GM21529 (cell line): ENCODE measurements around the gene DPH1.

Source experiments
- ATAC-seq: cut with Tn5 transposase; IDR thresholded peaks from one replicate; pipeline ENCODE4 v1.9.1; 2021; ENCODE audit not compliant: unreplicated experiment

Gene DPH1

DNA sequence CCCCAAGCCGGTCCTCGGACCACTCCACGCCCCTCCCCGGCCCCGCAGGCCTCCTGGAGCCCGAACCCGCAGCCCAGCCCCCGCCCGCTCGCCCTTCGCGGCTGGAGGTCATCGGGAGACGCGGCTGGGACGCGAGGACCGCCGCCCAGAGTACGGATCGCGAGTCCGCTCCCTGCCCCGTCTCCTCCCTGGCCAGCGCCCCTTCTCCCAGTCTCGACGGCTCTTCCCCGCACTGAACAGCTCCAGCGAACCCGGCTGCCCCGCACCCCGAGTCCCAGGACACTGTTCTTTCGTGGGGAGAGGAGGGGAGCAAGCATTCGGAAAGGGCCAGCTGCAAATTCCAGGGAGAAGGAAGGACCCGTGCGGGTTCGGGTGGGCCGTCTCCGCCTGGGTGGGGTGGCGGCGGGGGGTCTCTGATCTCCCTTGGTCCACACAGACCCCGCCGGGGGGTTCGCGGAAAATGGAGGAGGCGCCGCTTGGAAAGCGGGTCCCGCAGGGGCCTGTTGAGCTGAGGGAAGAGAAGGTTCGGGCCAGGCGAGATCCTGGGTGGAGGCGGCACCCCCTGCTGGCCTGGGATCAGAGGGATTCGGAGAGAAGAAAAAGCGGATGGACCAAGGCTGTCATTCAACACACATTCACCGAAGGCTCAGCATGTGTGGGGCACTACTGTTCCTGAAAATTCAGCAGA lies 4.2 kb upstream of the DPH1 start:
- ATAC-seq, result no peak

DNA sequence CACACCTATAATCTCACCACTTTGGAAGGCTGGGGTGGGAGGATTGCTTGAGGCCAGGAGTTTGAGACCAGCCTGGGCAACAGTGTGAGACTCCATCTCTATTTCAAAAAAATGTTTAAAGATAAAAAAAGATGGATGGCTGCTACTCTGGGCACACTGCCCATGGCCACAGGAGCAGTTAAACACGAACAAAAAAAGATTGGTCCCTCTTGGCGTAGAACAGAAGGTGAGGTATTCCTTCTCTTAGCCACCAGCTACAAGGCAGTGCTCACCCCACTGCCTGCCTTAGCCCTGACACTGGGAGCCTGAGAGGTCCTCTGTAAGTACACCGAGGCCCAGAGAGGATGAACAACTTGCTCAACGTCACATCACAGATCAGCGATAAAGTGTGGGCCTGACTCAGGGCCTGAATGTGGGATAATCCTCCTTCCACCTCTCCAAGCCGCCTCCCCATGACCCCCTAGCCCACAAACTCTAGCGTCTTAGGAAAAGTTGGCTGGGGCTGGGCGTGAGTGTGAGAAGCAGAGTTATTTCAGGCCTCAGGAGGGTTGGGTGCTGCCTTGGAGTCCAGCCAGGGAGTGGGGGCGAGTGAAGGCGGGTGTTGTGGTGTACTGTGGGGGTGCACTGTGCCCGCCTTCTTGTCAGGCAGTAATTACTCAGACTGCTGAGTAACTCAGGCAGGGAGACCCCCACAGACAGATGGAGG lies 2.3 kb upstream of the DPH1 start:
- no peak for ATAC-seq

GRCh38 chr17:2028234-2028614 lies 1.7 kb upstream of the DPH1 start:
- ATAC-seq, result no peak

GRCh38 chr17:2028737-2029136 lies 1.2 kb upstream of the DPH1 start:
- ATAC-seq, result no peak

- no peak for ATAC-seq
These were observed 818 bp downstream of the DPH1 start for GRCh38 chr17:2030779-2031163.

DNA sequence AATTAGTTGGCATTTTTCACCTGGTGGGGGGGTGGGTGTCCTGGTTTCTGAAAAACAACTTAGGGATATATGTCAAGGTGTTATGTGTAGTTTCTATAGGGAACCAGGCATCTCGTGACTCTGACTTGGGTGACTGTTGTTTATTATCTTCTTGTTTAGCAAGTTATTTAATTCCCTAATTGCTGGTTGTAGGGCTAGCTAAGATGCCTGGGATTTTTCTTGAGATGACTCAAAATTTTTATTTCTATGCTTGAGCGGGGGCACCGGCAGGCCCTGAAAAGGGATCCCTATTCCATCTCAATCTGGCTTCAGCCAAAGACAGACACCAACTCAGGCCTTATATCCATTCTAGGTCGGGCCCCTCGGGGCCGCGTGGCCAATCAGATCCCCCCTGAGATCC lies 3.2 kb downstream of the DPH1 start:
- ATAC-seq, result no peak

- ATAC-seq, result no peak
These were observed 4.2 kb downstream of the DPH1 start for GRCh38 chr17:2034157-2034556.

DNA sequence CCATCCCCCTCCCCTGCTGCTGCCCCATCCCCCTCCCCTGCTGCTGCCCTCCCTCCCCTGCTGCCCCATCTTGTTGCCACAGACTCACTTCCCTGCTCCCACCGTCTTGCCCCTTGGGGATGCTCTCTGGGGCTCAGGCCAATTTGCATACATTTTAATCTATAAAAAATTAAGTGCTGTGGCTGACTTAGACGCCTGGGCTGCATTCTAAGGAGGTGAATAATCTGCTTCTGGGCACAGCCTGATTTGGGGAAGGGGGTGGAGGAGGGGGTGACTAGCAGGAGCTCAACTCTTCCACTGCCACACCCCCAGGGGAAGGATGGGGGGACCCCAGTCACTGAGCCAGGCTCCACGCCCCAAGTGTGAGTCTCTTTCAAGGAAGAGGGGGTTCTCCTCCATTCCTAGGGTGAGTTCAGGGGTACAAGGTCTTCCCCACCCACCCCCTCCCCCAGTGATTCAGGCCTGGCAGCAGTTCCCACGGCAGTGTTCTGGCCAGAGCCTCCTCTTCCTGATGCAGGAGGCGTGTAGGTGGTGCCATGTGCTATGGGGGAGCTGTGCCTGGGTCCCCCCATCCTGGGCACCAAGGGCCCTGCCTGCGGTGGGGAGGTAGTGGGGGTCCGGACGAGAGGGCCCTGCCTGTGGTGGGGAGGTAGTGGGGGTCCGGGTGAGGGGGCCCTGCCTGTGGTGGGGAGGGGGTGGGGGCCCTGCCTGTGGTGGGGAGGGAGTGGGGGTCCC lies 5.0 kb downstream of the DPH1 start:
- no peak for ATAC-seq

- no peak for ATAC-seq
These were observed 5.9 kb downstream of the DPH1 start for GRCh38 chr17:2035541-2036488.

- no peak for ATAC-seq
These were observed 7.2 kb downstream of the DPH1 start for GRCh38 chr17:2037155-2037554.

DNA sequence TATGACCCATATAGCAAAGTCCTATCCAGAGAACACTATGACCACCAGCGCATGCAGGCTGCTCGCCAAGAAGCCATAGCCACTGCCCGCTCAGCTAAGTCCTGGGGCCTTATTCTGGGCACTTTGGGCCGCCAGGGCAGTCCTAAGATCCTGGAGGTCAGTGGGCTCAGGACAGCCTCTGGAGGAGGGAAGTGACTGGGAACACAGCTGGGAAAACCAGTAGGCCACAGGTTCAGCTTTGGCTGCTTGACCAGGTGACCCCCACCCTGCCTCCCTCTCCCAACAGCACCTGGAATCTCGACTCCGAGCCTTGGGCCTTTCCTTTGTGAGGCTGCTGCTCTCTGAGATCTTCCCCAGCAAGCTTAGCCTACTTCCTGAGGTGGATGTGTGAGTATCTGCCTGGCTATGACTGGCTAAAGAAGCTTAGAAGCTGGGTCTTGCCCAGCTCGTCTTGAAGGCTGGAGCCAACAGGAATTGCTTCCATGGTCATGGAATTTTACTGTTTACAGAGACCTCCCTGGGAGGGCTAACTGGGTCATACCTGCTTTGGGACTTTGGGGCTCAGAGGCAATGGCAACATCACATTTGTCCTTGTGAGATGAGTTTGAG lies 10.4 kb downstream of the DPH1 start:
- ATAC-seq, result no peak

DNA sequence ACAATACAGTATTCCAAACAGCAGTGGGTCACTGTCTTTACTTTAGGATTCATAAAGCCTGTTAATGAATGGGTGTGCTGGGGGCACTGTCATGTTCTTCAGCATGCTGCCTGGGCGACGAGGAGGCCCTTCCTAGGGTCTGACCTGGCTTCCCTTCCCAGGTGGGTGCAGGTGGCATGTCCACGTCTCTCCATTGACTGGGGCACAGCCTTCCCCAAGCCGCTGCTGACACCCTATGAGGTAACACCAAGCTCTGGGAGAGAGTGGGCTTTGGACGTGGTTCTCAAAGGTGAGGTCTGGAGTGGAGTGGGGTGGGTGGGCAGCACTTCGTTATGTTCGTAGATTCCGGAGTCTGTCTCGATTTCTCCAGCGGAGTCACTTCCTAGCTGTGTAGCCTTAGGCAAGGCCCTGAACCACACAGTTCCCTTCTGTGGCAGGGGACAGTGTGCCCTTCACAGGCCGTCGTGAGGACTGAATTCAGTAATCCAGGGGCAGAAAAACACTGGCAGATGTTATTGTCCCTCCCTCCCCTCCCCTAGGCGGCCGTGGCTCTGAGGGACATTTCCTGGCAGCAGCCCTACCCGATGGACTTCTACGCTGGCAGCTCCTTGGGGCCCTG lies 11.1 kb downstream of the DPH1 start:
- peak; percentile 3 for ATAC-seq

DNA sequence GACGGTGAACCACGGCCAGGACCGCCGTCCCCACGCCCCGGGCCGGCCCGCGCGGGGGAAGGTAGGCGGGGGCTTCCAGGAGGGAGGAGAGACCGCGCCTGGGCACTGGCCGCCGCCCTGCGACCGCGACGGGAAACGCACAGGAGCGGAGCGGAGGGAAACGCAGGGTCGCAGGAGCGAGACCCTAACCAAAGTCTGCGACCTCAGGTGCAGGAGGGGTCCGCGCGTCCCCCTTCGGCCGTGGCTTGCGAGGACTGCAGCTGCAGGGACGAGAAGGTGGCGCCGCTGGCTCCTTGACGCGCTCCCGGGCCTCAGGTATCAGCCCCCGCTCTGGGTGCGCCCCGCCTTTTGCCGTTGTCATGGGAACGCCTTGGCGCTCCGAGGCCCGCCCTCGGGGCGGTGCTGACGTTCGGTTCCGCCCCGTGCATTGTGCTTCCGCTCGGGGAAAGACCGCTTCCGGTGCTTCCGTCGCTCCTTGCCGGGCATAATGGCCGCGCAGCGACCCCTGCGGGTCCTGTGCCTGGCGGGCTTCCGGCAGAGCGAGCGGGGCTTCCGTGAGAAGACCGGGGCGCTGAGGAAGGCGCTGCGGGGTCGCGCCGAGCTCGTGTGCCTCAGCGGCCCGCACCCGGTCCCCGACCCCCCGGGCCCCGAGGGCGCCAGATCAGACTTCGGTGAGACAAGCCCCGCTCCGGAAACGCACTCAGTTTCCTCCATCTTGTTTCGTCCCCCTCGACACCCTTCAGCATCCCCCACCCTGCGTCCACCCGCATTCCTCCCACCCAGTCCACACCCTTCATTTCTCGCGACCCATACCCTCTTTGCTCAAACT lies 11.8 kb downstream of the DPH1 start, which contains the start of gene OVCA2:
Gene OVCA2, plus strand, starts transcription at position 462 of the 829 bp plus-strand sequence. Its CDS starts 26 bp downstream, at position 488.
- peak; percentile 86 for ATAC-seq

GRCh38 chr17:2042390-2042847 lies 12.5 kb downstream of the DPH1 start:
- no peak for ATAC-seq

DNA sequence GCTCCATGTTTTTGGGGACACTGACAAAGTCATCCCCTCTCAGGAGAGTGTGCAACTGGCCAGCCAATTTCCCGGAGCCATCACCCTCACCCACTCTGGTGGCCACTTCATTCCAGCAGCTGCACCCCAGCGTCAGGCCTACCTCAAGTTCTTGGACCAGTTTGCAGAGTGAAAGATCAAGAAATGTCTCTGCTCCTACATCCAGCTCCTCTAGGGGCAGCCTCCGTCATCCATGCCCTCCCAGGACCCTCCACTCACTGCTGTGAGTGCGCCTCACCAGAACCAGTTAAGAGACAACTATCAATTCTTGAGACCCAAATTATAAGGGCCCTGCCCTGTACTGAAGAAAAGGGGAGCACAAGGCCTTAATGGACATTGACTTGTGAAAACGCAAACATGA lies 13.0 kb downstream of the DPH1 start:
- no peak for ATAC-seq

DNA sequence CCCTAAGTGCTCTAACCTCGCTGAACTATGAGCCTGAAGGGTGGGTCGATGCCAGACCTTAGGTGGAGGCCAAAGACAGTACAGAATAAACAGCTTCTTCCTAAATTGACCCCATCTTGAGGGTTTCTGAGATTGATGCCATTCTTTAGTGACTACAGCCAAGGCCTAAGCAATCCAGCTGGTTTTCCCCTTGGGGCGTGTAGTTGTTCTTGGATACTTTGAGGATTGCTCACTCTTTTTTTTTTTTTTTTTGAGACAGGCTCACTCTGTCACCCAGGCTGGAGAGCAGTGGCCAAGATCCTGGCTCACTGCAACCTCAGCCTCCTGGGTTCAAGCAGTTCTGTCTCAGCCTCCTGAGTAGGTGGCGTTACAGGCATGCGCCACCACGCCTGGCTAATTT lies 13.8 kb downstream of the DPH1 start:
- no peak for ATAC-seq

DNA sequence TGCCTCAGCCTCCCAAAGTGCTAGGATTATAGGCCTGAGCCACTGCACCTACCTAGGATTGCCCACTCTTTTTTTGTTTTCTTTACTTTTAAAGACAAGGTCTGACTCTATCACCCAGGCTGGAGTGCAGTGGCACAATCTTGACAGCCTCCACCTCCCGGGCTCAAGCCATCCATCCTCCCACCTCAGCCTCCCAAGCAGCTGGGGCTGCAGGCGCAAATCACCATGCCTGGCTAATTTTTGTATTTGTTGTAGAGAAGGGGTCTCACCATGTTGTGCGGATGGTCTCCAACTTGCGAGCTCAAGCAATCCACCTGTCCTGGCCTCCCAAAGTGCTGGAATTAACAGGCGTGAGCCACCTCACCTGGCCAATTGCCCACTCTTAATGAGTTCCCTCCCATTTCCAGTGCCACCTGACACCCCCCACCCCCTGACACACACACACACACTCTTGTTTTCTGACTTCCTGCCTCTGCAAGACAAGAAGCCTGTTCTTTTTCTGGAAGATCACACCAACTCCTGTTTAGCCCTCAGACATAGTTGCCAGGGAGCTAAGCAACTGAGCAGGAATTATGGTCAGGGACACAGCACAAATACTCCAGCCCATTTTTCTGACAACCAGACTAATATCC lies 14.4 kb downstream of the DPH1 start:
- no peak for ATAC-seq

DNA sequence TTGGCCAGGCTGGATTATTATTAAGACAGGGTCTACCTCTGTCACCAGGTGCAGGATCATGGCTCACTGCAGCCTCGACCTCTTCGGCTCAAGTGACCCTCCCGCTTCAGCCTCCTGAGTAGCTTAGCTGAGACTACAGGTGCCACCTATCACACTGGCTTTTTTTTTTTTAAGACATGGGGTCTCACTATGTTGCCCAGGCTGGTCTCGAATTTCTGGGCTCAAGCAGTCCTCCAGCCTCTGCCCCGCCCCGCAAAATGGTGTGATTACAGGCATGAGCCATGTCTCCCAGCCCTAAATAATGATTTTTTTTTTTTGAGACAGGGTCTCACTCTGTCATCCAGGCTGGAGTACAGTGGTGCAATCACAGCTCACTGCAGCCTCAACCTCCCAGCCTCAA lies 17.6 kb downstream of the DPH1 start:
- ATAC-seq, result no peak

- ATAC-seq, result no peak
These were observed 18.9 kb downstream of the DPH1 start for GRCh38 chr17:2048805-2049204.
